ENCODE measurements around the gene ENOX1. TPM values are rescaled to one million over a fixed set of nuclear protein-coding genes. Genes with fewer than 3 reads are reported as not detected.
A peak's percentile ranks its signal among the peaks of the same experiment; 100 is the strongest.

ENOX1 gene
- total RNA-seq, 6 experiments from 2014 or later, result 0.50 to 3.2 (median 0.64) TPM

GRCh38 chr13:43232873-43233265, 553.9 kb downstream of the ENOX1 start:
- DNase-seq, result peak; percentile 29
- H3K9me3 Mint-ChIP-seq, result no peaks in the 10 kb centered on the region
- H3K27me3 Mint-ChIP-seq (ENCODE audit: insufficient read depth), result no peaks in the 10 kb centered on the region
- H3K4me3 Mint-ChIP-seq, result no peak overlapping the region
- TF ChIP-seq, protein P1, sequence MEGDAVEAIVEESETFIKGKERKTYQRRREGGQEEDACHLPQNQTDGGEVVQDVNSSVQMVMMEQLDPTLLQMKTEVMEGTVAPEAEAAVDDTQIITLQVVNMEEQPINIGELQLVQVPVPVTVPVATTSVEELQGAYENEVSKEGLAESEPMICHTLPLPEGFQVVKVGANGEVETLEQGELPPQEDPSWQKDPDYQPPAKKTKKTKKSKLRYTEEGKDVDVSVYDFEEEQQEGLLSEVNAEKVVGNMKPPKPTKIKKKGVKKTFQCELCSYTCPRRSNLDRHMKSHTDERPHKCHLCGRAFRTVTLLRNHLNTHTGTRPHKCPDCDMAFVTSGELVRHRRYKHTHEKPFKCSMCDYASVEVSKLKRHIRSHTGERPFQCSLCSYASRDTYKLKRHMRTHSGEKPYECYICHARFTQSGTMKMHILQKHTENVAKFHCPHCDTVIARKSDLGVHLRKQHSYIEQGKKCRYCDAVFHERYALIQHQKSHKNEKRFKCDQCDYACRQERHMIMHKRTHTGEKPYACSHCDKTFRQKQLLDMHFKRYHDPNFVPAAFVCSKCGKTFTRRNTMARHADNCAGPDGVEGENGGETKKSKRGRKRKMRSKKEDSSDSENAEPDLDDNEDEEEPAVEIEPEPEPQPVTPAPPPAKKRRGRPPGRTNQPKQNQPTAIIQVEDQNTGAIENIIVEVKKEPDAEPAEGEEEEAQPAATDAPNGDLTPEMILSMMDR (IDR thresholded peaks at IDR 0.05), result no peak
- H3K27ac Mint-ChIP-seq, result no peak overlapping the region
- H3K4me1 Mint-ChIP-seq (ENCODE audit: low read depth), result peaks cover 61% of the 10 kb centered on the region
- H3K36me3 Mint-ChIP-seq (ENCODE audit: low read depth), result no peaks in the 10 kb centered on the region

- no peak overlapping the region for H3K4me3 Mint-ChIP-seq
- H3K9me3 Mint-ChIP-seq, result no peaks in the 10 kb centered on the region
- no peak overlapping the region for H3K27ac Mint-ChIP-seq
- TF ChIP-seq, protein P1 (IDR thresholded peaks at IDR 0.05), result no peak
- peaks cover 61% of the 10 kb centered on the region for H3K4me1 Mint-ChIP-seq (ENCODE audit: low read depth)
- no peaks in the 10 kb centered on the region for H3K36me3 Mint-ChIP-seq (ENCODE audit: low read depth)
- no peaks in the 10 kb centered on the region for H3K27me3 Mint-ChIP-seq (ENCODE audit: insufficient read depth)
- no peak for DNase-seq
Measured at GRCh38 chr13:43232144-43232872, 554.5 kb downstream of the ENOX1 start.

GRCh38 chr13:43230989-43231388, 555.8 kb downstream of the ENOX1 start:
- no peaks in the 10 kb centered on the region for H3K27me3 Mint-ChIP-seq (ENCODE audit: insufficient read depth)
- H3K27ac Mint-ChIP-seq, result no peak overlapping the region
- H3K4me3 Mint-ChIP-seq, result no peak overlapping the region
- H3K4me1 Mint-ChIP-seq (ENCODE audit: low read depth), result peaks cover 55% of the 10 kb centered on the region
- no peaks in the 10 kb centered on the region for H3K36me3 Mint-ChIP-seq (ENCODE audit: low read depth)
- H3K9me3 Mint-ChIP-seq, result no peaks in the 10 kb centered on the region
- TF ChIP-seq, protein P1 (IDR thresholded peaks at IDR 0.05), result no peak
- DNase-seq, result no peak

- peak; percentile 70 for DNase-seq
- Mint-ChIP-seq H3K36me3 (ENCODE audit: low read depth) (no peaks in the 10 kb centered on the region), H3K9me3 (no peaks in the 10 kb centered on the region), H3K27me3 (ENCODE audit: insufficient read depth) (no peaks in the 10 kb centered on the region), H3K4me3 (no peak overlapping the region), H3K4me1 (ENCODE audit: low read depth) (peaks cover 55% of the 10 kb centered on the region), H3K27ac (peak overlapping the region; percentile 14; the same call in 1 of the 2 replicates)
- TF ChIP-seq, protein P1 (IDR thresholded peaks at IDR 0.05), result no peak
Measured at GRCh38 chr13:43229506-43229905, 557.3 kb downstream of the ENOX1 start.

GRCh38 chr13:43227721-43228120, 559.1 kb downstream of the ENOX1 start:
- DNase-seq, result peak; percentile 33
- H3K4me3 Mint-ChIP-seq, result no peak overlapping the region
- no peaks in the 10 kb centered on the region for H3K36me3 Mint-ChIP-seq (ENCODE audit: low read depth)
- H3K27ac Mint-ChIP-seq, result no peak overlapping the region
- peaks cover 49% of the 10 kb centered on the region for H3K4me1 Mint-ChIP-seq (ENCODE audit: low read depth)
- no peaks in the 10 kb centered on the region for H3K9me3 Mint-ChIP-seq
- TF ChIP-seq, protein P1 (IDR thresholded peaks at IDR 0.05), result no peak
- H3K27me3 Mint-ChIP-seq (ENCODE audit: insufficient read depth), result peaks cover 3% of the 10 kb centered on the region; the same call in 1 of the 2 replicates
